H9 (cell line): ENCODE data around the gene ECHDC3. TPM values are rescaled to one million over a fixed set of nuclear protein-coding genes. Genes with fewer than 3 reads are reported as not detected.
A peak's percentile ranks its signal among the peaks of the same experiment; 100 is the strongest.

Experiments used
- DNase-seq: peaks from one replicate; pipeline ENCODE4 v3.0.0-alpha.2; 2017
- H2AFZ ChIP-seq: one replicate; pipeline ENCODE4 v1.6.1; 2013; ENCODE audit warnings: mild to moderate bottlenecking, low read length, control low read depth, moderate library complexity
- H2AK5ac ChIP-seq: 2 replicates; pipeline ENCODE4 v1.6.1; 2013; ENCODE audit warnings: low read length, control low read depth, mixed read lengths; ENCODE audit not compliant: insufficient read length
- H2BK120ac ChIP-seq: one replicate; pipeline ENCODE4 v1.6.1; 2013; ENCODE audit warnings: low read depth, mild to moderate bottlenecking, low read length, control low read depth, inconsistent platforms; ENCODE audit not compliant: poor library complexity, severe bottlenecking
- H2BK12ac ChIP-seq: 2 replicates; pipeline ENCODE4 v1.6.1; 2013; ENCODE audit warnings: low read length, control low read depth, mixed read lengths, low read depth; ENCODE audit not compliant: insufficient read length
- H2BK15ac ChIP-seq: 2 replicates; pipeline ENCODE4 v1.6.1; 2013; ENCODE audit warnings: low read depth, low read length, control low read depth
- H2BK20ac ChIP-seq: one replicate; pipeline ENCODE4 v1.6.1; 2013; ENCODE audit warnings: low read depth, mild to moderate bottlenecking, low read length, control low read depth, inconsistent platforms; ENCODE audit not compliant: poor library complexity, severe bottlenecking
- H2BK5ac ChIP-seq: 2 replicates; pipeline ENCODE4 v1.6.1; 2013; ENCODE audit warnings: low read length, control low read depth, mixed read lengths; ENCODE audit not compliant: insufficient read length
- H3K14ac ChIP-seq: 2 replicates; pipeline ENCODE4 v1.6.1; 2013; ENCODE audit warnings: low read length, control low read depth; ENCODE audit not compliant: insufficient read depth
- H3K18ac ChIP-seq: 2 replicates; pipeline ENCODE4 v1.6.1; 2013; ENCODE audit warnings: low read depth, mild to moderate bottlenecking, mixed read lengths, low read length, control low read depth; ENCODE audit not compliant: insufficient read length
- H3K23ac ChIP-seq: 2 replicates; pipeline ENCODE4 v1.6.1; 2013; ENCODE audit warnings: low read length, control low read depth, mixed read lengths, low read depth; ENCODE audit not compliant: insufficient read length
- H3K23me2 ChIP-seq: 2 replicates; pipeline ENCODE4 v1.6.1; 2013; ENCODE audit warnings: low read depth, mild to moderate bottlenecking, mixed read lengths, low read length, control low read depth; ENCODE audit not compliant: insufficient read length, poor library complexity, severe bottlenecking
- H3K27ac ChIP-seq: 2 replicates; pipeline ENCODE4 v1.5.1; 2013; ENCODE audit warnings: low read length, control low read depth, mixed read lengths, low read depth; ENCODE audit not compliant: insufficient read length
- H3K27me3 ChIP-seq: 2 replicates; pipeline ENCODE4 v1.6.1; 2013; ENCODE audit warnings: low read length, control low read depth, inconsistent platforms; ENCODE audit not compliant: insufficient read depth
- H3K4ac ChIP-seq: 2 replicates; pipeline ENCODE4 v1.6.1; 2013; ENCODE audit warnings: low read depth, mild to moderate bottlenecking, control low read depth, inconsistent platforms, low read length, moderate library complexity
- H3K4me1 ChIP-seq: 2 replicates; pipeline ENCODE4 v1.6.1; 2013; ENCODE audit warnings: low read length, control low read depth, inconsistent platforms; ENCODE audit not compliant: insufficient read depth
- H3K4me2 ChIP-seq: 2 replicates; pipeline ENCODE4 v1.6.1; 2013; ENCODE audit warnings: low read length, control low read depth, mixed read lengths; ENCODE audit not compliant: insufficient read length, insufficient read depth
- H3K56ac ChIP-seq: 2 replicates; pipeline ENCODE4 v1.6.1; 2013; ENCODE audit warnings: low read depth, mild to moderate bottlenecking, mixed read lengths, low read length, control low read depth; ENCODE audit not compliant: insufficient read length
- H3K79me1 ChIP-seq: 2 replicates; pipeline ENCODE4 v1.6.1; 2013; ENCODE audit warnings: low read depth, mild to moderate bottlenecking, moderate library complexity, low read length, control low read depth, inconsistent platforms; ENCODE audit not compliant: insufficient read depth, poor library complexity, severe bottlenecking
- H3K79me2 ChIP-seq: 2 replicates; pipeline ENCODE4 v1.6.1; 2013; ENCODE audit warnings: low read length, control low read depth, inconsistent platforms; ENCODE audit not compliant: insufficient read depth
- H3K9ac ChIP-seq: 2 replicates; pipeline ENCODE4 v1.6.1; 2013; ENCODE audit warnings: low read length, control low read depth, mixed read lengths; ENCODE audit not compliant: insufficient read length; ENCODE audit errors: extremely low read depth
- H3K9me3 ChIP-seq: one replicate; pipeline ENCODE4 v1.6.1; 2013; ENCODE audit warnings: low read depth, low read length, inconsistent platforms; ENCODE audit not compliant: control insufficient read depth
- H3T11ph ChIP-seq: one replicate; pipeline ENCODE4 v1.6.1; 2013; ENCODE audit warnings: mild to moderate bottlenecking, low read length, control low read depth, inconsistent platforms
- H4K20me1 ChIP-seq: one replicate; pipeline ENCODE4 v1.6.1; 2013; ENCODE audit not compliant: control insufficient read depth, insufficient read length, insufficient read depth
- H4K5ac ChIP-seq: 2 replicates; pipeline ENCODE4 v1.6.1; 2013; ENCODE audit warnings: low read depth, mild to moderate bottlenecking, mixed read lengths, low read length, control low read depth; ENCODE audit not compliant: insufficient read length
- H4K8ac ChIP-seq: replicated peaks from 2 replicates; pipeline ENCODE4 v1.6.1; 2013; ENCODE audit warnings: low read length, control low read depth, mixed read lengths, low read depth; ENCODE audit not compliant: insufficient read length
- H4K91ac ChIP-seq: 2 replicates; pipeline ENCODE4 v1.6.1; 2013; ENCODE audit warnings: low read depth, mild to moderate bottlenecking, moderate library complexity, mixed read lengths, low read length, control low read depth; ENCODE audit not compliant: insufficient read length
- H3K27ac Mint-ChIP-seq, 3 experiments: 2 replicates in 2 of 3; 3 replicates in 1 of 3; pipeline ENCODE4 v1.8.0; 2020 to 2021; ENCODE audit warnings: mixed read lengths in 3 of 3, mild to moderate bottlenecking in 1 of 3, moderate library complexity in 1 of 3
- H3K27me3 Mint-ChIP-seq: 2 replicates; pipeline ENCODE4 v1.8.0; 2021; ENCODE audit warnings: low read depth, mild to moderate bottlenecking, moderate library complexity, mixed read lengths
- H3K36me3 Mint-ChIP-seq, 3 experiments: 2 replicates in 2 of 3; 3 replicates in 1 of 3; pipeline ENCODE4 v1.8.0; 2020 to 2021; ENCODE audit warnings: low read depth in 3 of 3, mixed read lengths in 3 of 3; ENCODE audit not compliant: insufficient read depth in 1 of 3
- H3K4me1 Mint-ChIP-seq, 2 experiments: 2 replicates each; pipeline ENCODE4 v1.8.0; 2020; ENCODE audit warnings: mixed read lengths in 2 of 2
- H3K4me3 Mint-ChIP-seq, 2 experiments: 2 replicates in 1 of 2; 3 replicates in 1 of 2; pipeline ENCODE4 v1.8.0; 2020 to 2021; ENCODE audit warnings: mild to moderate bottlenecking in 2 of 2, mixed read lengths in 2 of 2, moderate library complexity in 1 of 2
- H3K9me3 Mint-ChIP-seq, 2 experiments: 2 replicates in 1 of 2; 3 replicates in 1 of 2; pipeline ENCODE4 v1.8.0; 2020; ENCODE audit warnings: mild to moderate bottlenecking in 2 of 2, mixed read lengths in 2 of 2, moderate library complexity in 1 of 2
- WGBS: extraction: QIAGEN DNeasy Blood & Tissue Kit; methylation state at CpG from one replicate; pipeline ENCODE4 v1.1.7; 2013; ENCODE audit warnings: missing lambda C conversion rate, low lambda C conversion rate, mixed read lengths; ENCODE audit not compliant: insufficient read length; ENCODE audit errors: extremely low coverage; 5-methylcytosine and 5-hydroxymethylcytosine counted together
- total RNA-seq: library from RNA; stranded (reverse); gene quantifications from 2 replicates; pipeline ENCODE4 v1.2.1, GENCODE V29; 2021
- TF ChIP-seq, protein P1 (sequence below): fragments of 200-600 bp; sonication (generic); conservative IDR thresholded peaks from 3 replicates; pipeline ENCODE4 v1.8.0; 2021; ENCODE audit warnings: antibody characterized with exemption, mild to moderate bottlenecking

ECHDC3 gene
- total RNA-seq, 1 experiment from 2014 or later = 9.3 TPM

DNA sequence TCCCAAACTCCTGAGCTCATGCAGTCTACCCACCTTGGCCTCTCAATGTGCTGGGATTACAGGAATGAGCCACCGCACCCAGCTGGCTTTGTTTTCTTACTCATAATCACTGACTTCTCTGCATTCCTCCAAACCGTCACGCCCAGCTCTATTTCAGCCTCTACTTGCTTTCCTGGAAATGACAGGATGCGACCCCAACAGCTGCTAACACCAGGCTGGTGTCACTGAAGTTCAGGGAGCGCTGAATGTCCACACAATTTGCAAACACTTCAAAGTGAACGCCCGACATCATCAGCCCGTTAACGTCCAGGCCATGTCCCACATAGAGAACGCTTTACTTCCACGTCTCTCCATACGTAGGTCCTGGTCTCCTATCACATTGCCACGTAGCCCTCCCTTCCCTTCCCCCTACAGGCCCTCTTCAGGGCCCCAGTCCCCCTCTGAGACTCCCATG, 68.2 kb downstream of the ECHDC3 start:
- Histone ChIP-seq H3K79me2 (no peaks in the 10 kb centered on the region), H3K56ac (no peak overlapping the region), H3K27me3 (no peaks in the 10 kb centered on the region), H4K5ac (no peak overlapping the region), H3K23me2 (no peaks in the 10 kb centered on the region), H2BK15ac (no peak overlapping the region), H3K79me1 (no peaks in the 10 kb centered on the region), H2AFZ (no peak overlapping the region), H2BK5ac (no peak overlapping the region), H2BK20ac (no peak overlapping the region), H3T11ph (no peak overlapping the region), H2BK120ac (no peak overlapping the region), H3K18ac (no peak overlapping the region), H2AK5ac (no peak overlapping the region), H3K4me1 (no peaks in the 10 kb centered on the region), H4K8ac (no peak overlapping the region), H3K27ac (no peak overlapping the region), H3K9ac (no peak overlapping the region), H3K14ac (no peak overlapping the region), H2BK12ac (no peak overlapping the region), H3K9me3 (no peaks in the 10 kb centered on the region), H4K91ac (no peak overlapping the region), H3K4me2 (no peak overlapping the region), H3K23ac (no peak overlapping the region), H4K20me1 (no peaks in the 10 kb centered on the region), H3K4ac (no peak overlapping the region)
- WGBS = no CpG with 5 or more reads among the region's 13 CpGs
- DNase-seq = no peak
- H3K27ac Mint-ChIP-seq = peak overlapping the region in 2 of 3 experiments; percentile 12 to 72; a peak in 2 of 7 replicates
- H3K36me3 Mint-ChIP-seq = no peaks in the 10 kb centered on the region
- peaks cover 13 to 21% of the 10 kb centered on the region in 2 experiments for H3K4me1 Mint-ChIP-seq
- H3K27me3 Mint-ChIP-seq = peaks cover 2% of the 10 kb centered on the region
- TF ChIP-seq, protein P1, sequence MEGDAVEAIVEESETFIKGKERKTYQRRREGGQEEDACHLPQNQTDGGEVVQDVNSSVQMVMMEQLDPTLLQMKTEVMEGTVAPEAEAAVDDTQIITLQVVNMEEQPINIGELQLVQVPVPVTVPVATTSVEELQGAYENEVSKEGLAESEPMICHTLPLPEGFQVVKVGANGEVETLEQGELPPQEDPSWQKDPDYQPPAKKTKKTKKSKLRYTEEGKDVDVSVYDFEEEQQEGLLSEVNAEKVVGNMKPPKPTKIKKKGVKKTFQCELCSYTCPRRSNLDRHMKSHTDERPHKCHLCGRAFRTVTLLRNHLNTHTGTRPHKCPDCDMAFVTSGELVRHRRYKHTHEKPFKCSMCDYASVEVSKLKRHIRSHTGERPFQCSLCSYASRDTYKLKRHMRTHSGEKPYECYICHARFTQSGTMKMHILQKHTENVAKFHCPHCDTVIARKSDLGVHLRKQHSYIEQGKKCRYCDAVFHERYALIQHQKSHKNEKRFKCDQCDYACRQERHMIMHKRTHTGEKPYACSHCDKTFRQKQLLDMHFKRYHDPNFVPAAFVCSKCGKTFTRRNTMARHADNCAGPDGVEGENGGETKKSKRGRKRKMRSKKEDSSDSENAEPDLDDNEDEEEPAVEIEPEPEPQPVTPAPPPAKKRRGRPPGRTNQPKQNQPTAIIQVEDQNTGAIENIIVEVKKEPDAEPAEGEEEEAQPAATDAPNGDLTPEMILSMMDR = no peak
- no peak overlapping the region for H3K4me3 Mint-ChIP-seq
- no peaks in the 10 kb centered on the region for H3K9me3 Mint-ChIP-seq
